ENCODE results near the gene RNF121. TPM values are rescaled to one million over a fixed set of nuclear protein-coding genes. Genes with fewer than 3 reads are reported as not detected.
A peak's percentile ranks its signal among the peaks of the same experiment; 100 is the strongest.
"Not testable (repeated sequence)": the region's sequence is repeated elsewhere in the genome, so short reads cannot be mapped to it uniquely, and the experiment has no call there.

Gene RNF121
- total RNA-seq, result 10 to 100 TPM; 23.8 to 26.4 TPM

DNA sequence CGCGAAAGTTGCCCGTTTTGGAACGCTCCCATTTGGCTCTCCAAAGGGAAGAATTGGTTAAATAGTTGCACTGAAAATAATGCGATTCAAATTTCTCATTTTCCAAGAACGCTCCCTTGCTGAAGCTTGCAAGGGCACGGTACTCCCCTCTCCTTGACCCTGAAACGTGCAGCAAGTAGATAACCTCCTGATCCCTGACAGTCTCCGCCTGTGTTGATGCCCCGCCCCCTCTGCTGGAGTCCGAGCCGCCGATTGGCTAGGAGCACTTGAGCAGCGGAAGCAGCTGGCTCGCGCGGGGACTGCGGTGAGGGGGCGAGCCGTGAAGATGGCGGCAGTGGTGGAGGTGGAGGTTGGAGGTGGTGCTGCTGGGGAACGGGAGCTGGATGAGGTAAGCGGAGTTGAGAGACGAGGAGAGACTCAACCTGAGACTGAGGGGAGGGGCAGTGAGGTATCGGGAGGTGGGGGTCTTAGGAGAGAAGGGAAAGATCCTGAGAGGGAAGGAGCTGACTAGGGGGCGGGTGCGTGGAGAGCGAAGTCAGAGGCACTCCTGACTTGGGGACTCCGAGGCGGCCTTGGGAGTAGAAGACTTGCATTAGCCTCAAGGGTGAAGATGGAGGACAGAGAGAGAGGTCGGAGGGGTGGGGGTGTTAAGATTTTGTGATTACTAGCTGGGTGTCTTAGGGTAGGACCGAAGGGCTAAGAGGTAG lies at the start of gene RNF121:
Gene RNF121, plus strand, starts transcription at position 310 of the 707 bp plus-strand sequence. Its CDS starts 16 bp downstream, at position 326.
- POLR2A ChIA-PET, result interaction anchor here (0.6 kb wide), 1 partner anchor 210 kb away, joined by 3 read pairs; no protein-coding TSS in a partner anchor
- DNase-seq, result peak; percentile 99
- Mint-ChIP-seq H3K36me3 (ENCODE audit: low read depth) (peaks cover 17% of the 10 kb centered on the region), H3K9me3 (no peaks in the 10 kb centered on the region), H3K4me1 (peaks cover 48% of the 10 kb centered on the region), H3K4me3 (peak within 1 kb of the TSS; percentile 97), H3K27me3 (no peaks in the 10 kb centered on the region), H3K27ac (peak within 1 kb of the TSS; percentile 99)
- CTCF ChIA-PET, result interaction anchor here (0.7 to 2.1 kb wide), 8 partner anchors 10 to 506 kb away, joined by 3 to 6 read pairs (median 4); partner anchors contain the start of gene CLPB

- H3K4me3 Mint-ChIP-seq; H3K4me1 Mint-ChIP-seq; H3K27me3 Mint-ChIP-seq; H3K36me3 Mint-ChIP-seq (ENCODE audit: low read depth); H3K27ac Mint-ChIP-seq; DNase-seq; CTCF ChIA-PET; POLR2A ChIA-PET; H3K9me3 Mint-ChIP-seq: not testable (repeated sequence)
Observed at GRCh38 chr11:71885806-71886205, 43.0 kb upstream of the RNF121 start.

DNA sequence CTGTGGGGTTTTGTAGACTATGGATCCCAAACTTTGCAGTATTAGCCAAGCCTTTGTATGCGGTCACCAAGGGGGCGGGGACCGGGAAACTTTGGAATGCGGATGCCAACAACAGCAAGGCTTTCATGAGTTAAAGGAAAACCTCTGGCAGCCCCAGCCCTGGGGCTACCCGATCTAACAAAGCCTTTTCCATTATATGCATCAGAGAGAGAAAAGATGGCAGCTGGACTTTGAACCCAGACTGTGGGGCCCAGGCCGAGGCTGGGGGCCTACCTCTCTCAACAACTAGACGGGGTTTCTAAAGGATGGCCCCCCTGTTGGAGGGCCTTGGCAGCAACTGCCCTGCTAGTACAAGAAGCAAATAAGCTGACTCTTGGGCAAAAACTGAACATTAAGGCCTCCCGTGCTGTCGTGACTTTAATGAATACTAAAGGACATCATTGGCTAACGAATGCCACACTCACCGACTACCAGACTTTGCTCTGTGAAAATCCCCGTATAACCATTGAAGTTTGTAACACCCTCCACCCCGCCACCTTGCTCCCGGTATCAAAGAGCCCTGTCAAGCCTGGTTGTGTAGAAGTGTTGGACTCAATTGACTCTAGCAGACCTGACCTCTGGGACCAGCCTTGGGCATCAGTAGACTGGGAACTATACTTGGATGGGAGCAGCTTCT lies 40.4 kb upstream of the RNF121 start:
- CTCF ChIA-PET, result not testable (repeated sequence)

GRCh38 chr11:71889181-71889872 lies 39.5 kb upstream of the RNF121 start:
- CTCF ChIA-PET; H3K4me1 Mint-ChIP-seq; H3K9me3 Mint-ChIP-seq; POLR2A ChIA-PET; H3K4me3 Mint-ChIP-seq; H3K27me3 Mint-ChIP-seq; H3K36me3 Mint-ChIP-seq (ENCODE audit: low read depth); H3K27ac Mint-ChIP-seq; DNase-seq: not testable (repeated sequence)

More for the DNA sequence above, 40.4 kb upstream of the RNF121 start:
- H3K4me1 Mint-ChIP-seq; H3K27ac Mint-ChIP-seq; H3K9me3 Mint-ChIP-seq; H3K36me3 Mint-ChIP-seq (ENCODE audit: low read depth); H3K4me3 Mint-ChIP-seq; H3K27me3 Mint-ChIP-seq; POLR2A ChIA-PET; DNase-seq: not testable (repeated sequence)

DNA sequence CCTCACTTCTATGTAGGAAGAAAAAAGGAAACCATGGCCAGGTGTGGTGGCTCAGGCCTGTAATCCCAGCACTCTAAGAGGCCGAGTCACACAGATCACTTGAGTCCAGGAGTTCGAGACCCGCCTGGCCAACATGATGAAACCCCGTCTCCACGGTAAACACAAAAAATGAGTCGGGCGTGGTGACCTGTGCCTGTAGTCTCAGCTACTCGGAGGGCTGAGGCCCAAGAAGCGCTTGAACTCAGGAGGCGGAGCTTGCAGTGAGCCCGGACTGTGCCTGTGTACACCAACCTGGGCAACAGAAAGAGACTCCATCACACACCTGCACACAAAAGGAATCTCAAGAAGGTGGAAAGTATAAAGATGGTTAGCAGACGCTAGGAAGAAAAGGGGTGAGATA lies 32.9 kb upstream of the RNF121 start:
- Mint-ChIP-seq H3K36me3 (ENCODE audit: low read depth) (peaks cover 16% of the 10 kb centered on the region), H3K4me3 (no peak overlapping the region), H3K27me3 (no peaks in the 10 kb centered on the region), H3K4me1 (no peaks in the 10 kb centered on the region), H3K9me3 (no peaks in the 10 kb centered on the region), H3K27ac (no peak overlapping the region)
- ChIA-PET CTCF (no interaction called here), POLR2A (no interaction called here)
- no peak for DNase-seq

DNA sequence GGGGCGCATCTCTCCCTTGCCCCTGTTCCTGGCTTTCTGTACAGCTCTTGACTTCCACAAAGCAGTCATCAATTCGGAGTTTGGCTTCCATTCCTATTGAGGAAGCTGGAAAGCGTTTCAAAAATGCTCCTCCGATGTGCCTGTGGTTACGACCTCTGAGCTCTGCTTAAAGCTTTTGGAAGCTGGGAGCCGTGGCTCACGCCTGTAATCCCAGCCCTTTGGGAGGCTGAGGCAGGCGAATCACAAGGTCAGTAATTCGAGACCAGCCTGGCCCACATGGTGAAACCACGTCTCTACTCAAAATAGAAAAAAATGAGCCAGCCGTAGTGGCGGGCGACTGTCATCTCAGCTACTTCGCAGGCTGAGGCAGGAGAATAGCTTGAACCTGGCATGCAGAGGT lies 27.7 kb upstream of the RNF121 start:
- H3K4me3 Mint-ChIP-seq, H3K27me3 Mint-ChIP-seq, H3K9me3 Mint-ChIP-seq, CTCF ChIA-PET, H3K4me1 Mint-ChIP-seq, H3K27ac Mint-ChIP-seq, DNase-seq, POLR2A ChIA-PET: not testable (repeated sequence)
- H3K36me3 Mint-ChIP-seq (ENCODE audit: low read depth), result peaks cover 20% of the 10 kb centered on the region

DNA sequence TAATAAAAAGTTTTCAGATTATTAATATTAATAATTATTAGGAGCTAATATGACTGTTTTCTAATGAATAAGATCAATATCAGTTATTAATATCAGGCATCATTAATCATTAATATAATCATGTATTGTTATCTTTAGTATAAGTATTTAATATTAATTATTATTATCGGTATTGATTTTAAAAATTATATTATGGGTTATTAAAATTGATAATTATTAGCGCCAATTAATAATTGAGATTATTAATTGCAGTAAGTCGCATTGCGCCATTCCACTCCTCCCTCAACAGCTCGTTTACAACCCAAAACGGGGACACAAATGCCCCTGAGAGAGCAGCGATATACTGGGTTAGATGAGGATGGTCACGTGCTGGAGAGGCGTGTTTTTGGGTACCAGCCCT lies 20.6 kb upstream of the RNF121 start:
- Mint-ChIP-seq H3K4me1 (peaks cover 9% of the 10 kb centered on the region), H3K27ac (no peak overlapping the region), H3K27me3 (no peaks in the 10 kb centered on the region), H3K9me3 (no peaks in the 10 kb centered on the region), H3K36me3 (ENCODE audit: low read depth) (peaks cover 31% of the 10 kb centered on the region), H3K4me3 (no peak overlapping the region)
- CTCF ChIA-PET, result no interaction called here
- POLR2A ChIA-PET, result no interaction called here
- no peak for DNase-seq

- CTCF ChIA-PET, H3K27me3 Mint-ChIP-seq, H3K4me3 Mint-ChIP-seq, POLR2A ChIA-PET, DNase-seq, H3K27ac Mint-ChIP-seq, H3K9me3 Mint-ChIP-seq: not testable (repeated sequence)
- Mint-ChIP-seq H3K4me1 (peaks cover 17% of the 10 kb centered on the region), H3K36me3 (ENCODE audit: low read depth) (peaks cover 37% of the 10 kb centered on the region)
Observed at GRCh38 chr11:71910775-71911174, 18.1 kb upstream of the RNF121 start.

DNA sequence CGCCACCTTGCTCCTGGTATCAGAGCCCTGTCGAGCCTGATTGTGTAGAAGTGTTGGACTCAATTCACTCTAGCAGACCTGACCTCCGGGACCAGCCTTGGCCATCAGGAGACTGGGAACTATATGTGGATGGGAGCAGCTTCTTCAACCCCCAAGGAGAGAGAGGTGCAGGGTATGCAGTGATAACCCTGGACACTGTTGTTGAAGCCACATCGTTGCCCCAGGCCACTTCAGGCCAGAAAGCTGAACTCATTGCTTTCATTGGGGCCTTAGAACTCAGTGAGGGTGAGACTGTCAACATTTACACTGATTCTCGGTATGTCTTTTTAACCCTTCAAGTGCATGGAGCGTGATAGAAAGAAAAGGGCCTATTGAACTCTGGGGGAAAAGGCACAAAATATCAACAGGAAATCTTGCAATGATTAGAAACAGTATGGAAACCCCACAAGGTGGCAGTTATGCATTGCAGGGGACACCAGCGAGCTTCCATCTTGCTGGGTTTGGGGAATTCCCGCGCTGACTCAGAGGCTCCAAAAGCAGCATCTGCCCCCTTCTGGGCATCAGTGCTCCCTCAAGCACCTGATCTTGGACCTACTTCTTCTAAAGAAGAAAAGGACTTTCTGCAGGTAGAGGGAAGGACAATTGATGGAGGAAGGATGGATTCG lies 17.4 kb upstream of the RNF121 start:
- CTCF ChIA-PET, H3K4me3 Mint-ChIP-seq, H3K27me3 Mint-ChIP-seq, H3K9me3 Mint-ChIP-seq, H3K27ac Mint-ChIP-seq, POLR2A ChIA-PET: not testable (repeated sequence)
- peaks cover 37% of the 10 kb centered on the region for H3K36me3 Mint-ChIP-seq (ENCODE audit: low read depth)
- DNase-seq, result peak; percentile 24
- peaks cover 17% of the 10 kb centered on the region for H3K4me1 Mint-ChIP-seq

GRCh38 chr11:71911986-71912340 lies 16.9 kb upstream of the RNF121 start:
- H3K36me3 Mint-ChIP-seq (ENCODE audit: low read depth), result peaks cover 36% of the 10 kb centered on the region

GRCh38 chr11:71913756-71914526 lies 14.9 kb upstream of the RNF121 start:
- POLR2A ChIA-PET, result no interaction called here
- no peak overlapping the region for H3K27ac Mint-ChIP-seq
- H3K27me3 Mint-ChIP-seq, result no peaks in the 10 kb centered on the region
- H3K9me3 Mint-ChIP-seq, result no peaks in the 10 kb centered on the region
- H3K4me3 Mint-ChIP-seq, result no peak overlapping the region
- H3K36me3 Mint-ChIP-seq (ENCODE audit: low read depth), result peaks cover 41% of the 10 kb centered on the region
- CTCF ChIA-PET, result no interaction called here
- no peak for DNase-seq
- H3K4me1 Mint-ChIP-seq, result peaks cover 17% of the 10 kb centered on the region

More at GRCh38 chr11:71911986-71912340, 16.9 kb upstream of the RNF121 start:
- DNase-seq, POLR2A ChIA-PET, CTCF ChIA-PET, H3K27ac Mint-ChIP-seq, H3K27me3 Mint-ChIP-seq, H3K4me3 Mint-ChIP-seq, H3K9me3 Mint-ChIP-seq: not testable (repeated sequence)
- H3K4me1 Mint-ChIP-seq, result peaks cover 17% of the 10 kb centered on the region

DNA sequence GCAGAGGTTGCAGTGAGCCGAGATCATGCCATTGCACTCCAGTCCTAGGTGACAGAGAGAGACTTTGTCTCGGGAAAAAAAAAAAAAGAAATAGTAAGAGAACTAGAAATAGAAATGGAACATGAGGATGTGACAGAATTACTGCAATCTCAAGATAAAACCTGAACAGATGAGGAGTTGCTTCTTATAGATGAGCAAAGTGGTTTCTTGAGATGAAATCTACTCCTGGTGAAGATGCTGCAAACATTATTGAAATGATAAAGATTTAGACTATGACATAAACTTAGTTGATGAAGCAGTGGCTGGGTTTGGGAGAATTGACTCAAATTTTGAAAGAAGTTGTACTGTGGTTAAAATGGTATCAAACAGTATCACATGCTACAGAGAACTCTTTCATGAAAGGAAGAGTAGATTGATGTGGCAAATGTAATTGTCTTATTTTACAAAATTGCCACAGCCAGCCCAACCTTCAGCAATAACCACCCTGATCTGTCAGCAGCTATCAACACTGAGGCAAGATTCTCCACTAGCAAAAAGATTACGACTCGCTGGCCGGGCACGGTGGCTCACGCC lies 14.1 kb upstream of the RNF121 start:
- no peak overlapping the region for H3K4me3 Mint-ChIP-seq
- DNase-seq, result no peak
- ChIA-PET POLR2A (interaction anchor here (0.7 kb wide), 1 partner anchor 259 kb away, joined by 3 read pairs; no protein-coding TSS in a partner anchor), CTCF (interaction anchor here (0.7 kb wide), 1 partner anchor 557 kb away, joined by 3 read pairs; no protein-coding TSS in a partner anchor)
- no peaks in the 10 kb centered on the region for H3K9me3 Mint-ChIP-seq
- no peaks in the 10 kb centered on the region for H3K27me3 Mint-ChIP-seq
- no peak overlapping the region for H3K27ac Mint-ChIP-seq
- peaks cover 41% of the 10 kb centered on the region for H3K36me3 Mint-ChIP-seq (ENCODE audit: low read depth)
- peaks cover 17% of the 10 kb centered on the region for H3K4me1 Mint-ChIP-seq

All from activated CD4-positive, alpha-beta T cell treated with anti-CD3 and anti-CD28 coated beads, Interleukin-2, amount 10 ng/mL, durations not matched to agents 7 days and 5 days (primary cell).